HFFc6 (cell line): ENCODE measurements around the gene JMY. TPM values are rescaled to one million over a fixed set of nuclear protein-coding genes. Genes with fewer than 3 reads are reported as not detected.

Source experiments
- DNase-seq: peaks from one replicate; pipeline ENCODE4 v3.0.0-alpha.2; 2018
- H3K27ac Mint-ChIP-seq: 2 replicates; pipeline ENCODE4 v1.8.0; 2020; ENCODE audit warnings: mild to moderate bottlenecking, mixed read lengths
- H3K27me3 Mint-ChIP-seq: 2 replicates; pipeline ENCODE4 v1.8.0; 2021; ENCODE audit warnings: mild to moderate bottlenecking, moderate library complexity, mixed read lengths; ENCODE audit not compliant: insufficient read depth
- H3K36me3 Mint-ChIP-seq: 2 replicates; pipeline ENCODE4 v1.8.0; 2021; ENCODE audit warnings: low read depth, mixed read lengths
- H3K4me1 Mint-ChIP-seq: 2 replicates; pipeline ENCODE4 v1.8.0; 2020; ENCODE audit warnings: low read depth, mixed read lengths
- H3K4me3 Mint-ChIP-seq: 2 replicates; pipeline ENCODE4 v1.8.0; 2020; ENCODE audit warnings: mild to moderate bottlenecking, moderate library complexity, mixed read lengths
- H3K9me3 Mint-ChIP-seq: 2 replicates; pipeline ENCODE4 v1.8.0; 2020; ENCODE audit warnings: mild to moderate bottlenecking, mixed read lengths
- CTCF ChIP-seq: fragments of 200-600 bp; sonication (generic); IDR thresholded peaks from 2 replicates; pipeline ENCODE4 v1.5.0; 2021; ENCODE audit warnings: antibody characterized with exemption, mild to moderate bottlenecking
- total RNA-seq, 6 experiments: library from RNA; stranded (reverse); fragmentation: NEBNext Ultra II Directional; extraction: Animal tissue kit (Norgen Biotek cat#: 25700); gene quantifications; 2 replicates in 1 of 6; 3 replicates in 5 of 6; pipeline ENCODE4 v1.2.3, GENCODE V29; 2021

The JMY gene
- total RNA-seq, 6 experiments from 2014 or later = 5.0 to 9.7 (median 5.6) TPM

- Mint-ChIP-seq H3K27me3 (peaks cover 1% of the 10 kb centered on the region; the same call in 1 of the 2 replicates), H3K4me3 (no peak overlapping the region), H3K36me3 (peaks cover 5% of the 10 kb centered on the region; the same call in 1 of the 2 replicates), H3K27ac (no peak overlapping the region), H3K4me1 (peaks cover 11% of the 10 kb centered on the region), H3K9me3 (peaks cover 4% of the 10 kb centered on the region; the same call in 1 of the 2 replicates)
- no peak for DNase-seq
- TF ChIP-seq CTCF = no peak
Observed at GRCh38 chr5:79349047-79349446, 113.1 kb downstream of the JMY start.

GRCh38 chr5:79349881-79350280 is 114.0 kb downstream of the JMY start:
- DNase-seq = no peak
- TF ChIP-seq CTCF = no peak
- Mint-ChIP-seq H3K9me3 (peaks cover 4% of the 10 kb centered on the region; the same call in 1 of the 2 replicates), H3K27ac (no peak overlapping the region), H3K4me3 (no peak overlapping the region), H3K36me3 (peaks cover 5% of the 10 kb centered on the region; the same call in 1 of the 2 replicates), H3K4me1 (peaks cover 11% of the 10 kb centered on the region), H3K27me3 (peaks cover 1% of the 10 kb centered on the region; the same call in 1 of the 2 replicates)

GRCh38 chr5:79357398-79357797 is 121.5 kb downstream of the JMY start:
- TF ChIP-seq CTCF = no peak
- peaks cover 4% of the 10 kb centered on the region for H3K36me3 Mint-ChIP-seq
- no peak for DNase-seq
- no peak overlapping the region for H3K4me3 Mint-ChIP-seq
- no peak overlapping the region for H3K27ac Mint-ChIP-seq
- peaks cover 4% of the 10 kb centered on the region; the same call in 1 of the 2 replicates for H3K9me3 Mint-ChIP-seq
- H3K27me3 Mint-ChIP-seq = no peaks in the 10 kb centered on the region
- H3K4me1 Mint-ChIP-seq = no peaks in the 10 kb centered on the region

Other genes with a start within 250 kb of the JMY start
- gene DMGDH, start 166.5 kb upstream of the JMY start, total RNA-seq = under 1 TPM in 5 of 6 experiments, not detected in 1; 0.18 to 0.58 (median 0.52) TPM
- 1 to 10 TPM in 3 of 6 experiments, under 1 TPM in 1, not detected in 2; 0.85 to 1.6 (median 1.1) TPM for gene BHMT2, start 166.4 kb upstream of the JMY start, total RNA-seq
- not detected for gene BHMT, start 124.3 kb upstream of the JMY start, total RNA-seq